CD4-positive, alpha-beta T cell treated with Interferon gamma for 1 hour (primary cell): ENCODE results near the gene XK.

ENCODE experiments used
- DNase-seq: peaks from one replicate; pipeline ENCODE4 v3.0.0-alpha.2; 2020

XK gene

DNA sequence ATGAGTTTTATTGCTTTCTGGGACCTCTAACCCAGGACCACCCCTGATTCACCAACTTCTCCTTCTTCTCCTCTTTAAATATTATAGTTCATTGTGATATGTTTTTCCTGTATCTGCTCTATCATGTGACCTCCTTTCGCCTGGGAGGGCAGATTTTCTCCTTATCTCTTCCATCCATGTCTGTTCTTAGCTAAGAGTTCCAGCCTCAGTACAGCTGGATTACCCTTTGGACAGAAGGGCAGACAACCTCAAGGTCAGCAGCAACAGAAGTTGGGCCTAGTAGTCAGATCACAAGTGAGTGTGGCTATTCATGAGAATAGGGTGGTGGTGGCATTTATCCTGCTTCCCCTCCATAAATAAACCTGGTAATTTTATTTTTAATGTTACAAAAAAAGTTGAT is 5.7 kb upstream of the XK start:
- no peak for DNase-seq

DNA sequence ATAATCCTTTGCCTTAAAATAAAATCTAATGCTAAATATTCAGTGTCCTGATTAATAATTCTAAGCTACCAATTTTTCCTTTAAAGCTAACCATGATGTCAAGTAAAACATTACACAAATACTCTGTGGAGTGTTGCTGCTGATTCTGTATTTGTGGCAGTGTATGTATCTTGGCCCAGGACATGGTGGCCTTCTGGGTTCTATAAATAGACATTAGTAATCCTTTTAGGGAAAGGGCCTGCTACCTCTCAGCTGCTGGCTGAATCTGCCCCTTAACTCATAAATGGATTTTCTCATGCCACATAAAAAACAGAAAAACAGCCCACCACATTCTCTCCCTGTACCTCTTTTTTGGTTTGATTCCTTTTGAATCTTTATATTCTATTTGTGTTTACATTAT is 1.2 kb upstream of the XK start:
- DNase-seq: no peak

DNA sequence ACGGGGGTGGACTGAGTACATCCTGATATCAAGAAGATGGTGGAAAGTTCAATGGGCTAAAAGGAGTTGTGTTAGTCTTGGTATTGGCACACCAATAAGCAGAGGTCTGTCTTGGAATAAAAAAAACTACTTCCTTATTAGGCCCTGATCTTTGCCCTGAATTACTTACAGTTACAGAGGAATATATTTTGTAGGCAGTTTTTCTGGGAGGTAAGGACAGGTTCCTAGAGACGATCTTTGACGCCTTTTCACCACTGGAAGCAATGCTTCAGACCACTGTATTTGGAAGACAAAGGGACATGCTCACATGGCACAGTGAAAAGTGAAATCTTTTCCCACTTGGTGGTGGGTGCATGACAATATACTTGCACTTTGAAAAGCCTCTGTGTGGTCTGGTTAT is 618 bp upstream of the XK start:
- DNase-seq: no peak

DNA sequence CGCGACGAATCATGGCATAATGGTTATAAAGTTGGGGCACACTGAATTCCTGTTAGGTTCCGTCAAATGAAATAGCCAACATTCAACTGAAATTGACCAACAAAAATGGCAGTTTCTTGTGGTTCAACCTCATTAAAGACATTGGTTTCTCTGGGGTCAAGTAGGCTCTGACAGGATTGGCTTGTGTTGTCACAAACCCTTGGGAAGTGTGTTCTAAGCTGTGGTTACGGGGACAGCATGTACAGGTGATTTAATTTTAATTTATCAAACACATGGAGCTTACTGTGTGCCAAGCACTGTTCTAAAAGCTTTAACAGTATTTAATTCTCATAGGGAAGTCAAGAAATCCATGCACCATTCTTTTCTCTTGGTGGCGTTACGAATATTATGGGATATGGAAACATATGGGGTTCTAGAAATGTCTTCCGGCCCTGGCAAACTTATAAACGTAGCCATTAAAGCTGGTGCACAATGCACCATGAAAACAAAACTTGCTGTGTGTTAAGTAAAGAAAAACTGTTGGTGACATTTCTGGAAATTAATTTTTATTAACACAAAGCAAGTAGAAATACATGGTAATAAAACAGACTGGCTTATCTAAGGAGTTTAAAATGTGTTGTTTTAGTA is 891 bp downstream of the XK start:
- no peak for DNase-seq

DNA sequence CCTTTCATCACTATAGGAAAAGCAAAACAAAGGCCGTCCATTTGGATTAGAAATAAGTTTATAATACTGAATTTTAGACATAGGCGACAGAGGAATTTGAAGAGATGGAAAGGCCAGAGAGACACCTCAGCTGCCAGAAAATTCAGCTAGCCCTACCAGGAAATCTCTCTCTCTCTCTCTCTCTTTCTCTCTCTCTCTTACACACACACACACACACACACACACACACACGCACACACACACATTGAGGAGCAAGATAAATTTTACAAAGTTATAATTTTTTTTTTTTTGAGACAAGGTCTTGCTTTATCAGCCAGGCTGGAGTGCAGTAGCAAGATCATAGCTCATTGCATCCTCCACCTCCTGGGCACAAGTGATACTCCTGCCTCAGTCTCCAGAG is 1.4 kb downstream of the XK start:
- no peak for DNase-seq

DNA sequence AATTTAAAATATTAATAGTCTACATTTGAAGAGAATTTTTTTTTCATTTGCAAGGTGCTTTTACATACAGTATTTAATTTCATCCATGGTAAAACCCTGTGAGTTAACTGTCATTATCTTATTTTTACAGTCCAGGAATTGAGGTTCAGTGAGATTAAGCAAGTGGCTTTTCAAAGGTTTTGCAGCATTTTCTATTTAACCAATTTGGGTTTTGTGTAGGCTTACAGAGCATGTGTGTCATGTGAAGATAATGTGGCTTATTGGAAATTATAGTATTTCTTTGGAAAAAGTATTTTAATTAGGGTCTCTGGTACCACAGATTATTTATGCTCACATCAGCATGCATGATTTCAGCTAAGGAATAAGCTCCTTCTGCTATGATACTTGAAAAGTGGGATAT is 4.5 kb downstream of the XK start:
- DNase-seq: no peak

DNA sequence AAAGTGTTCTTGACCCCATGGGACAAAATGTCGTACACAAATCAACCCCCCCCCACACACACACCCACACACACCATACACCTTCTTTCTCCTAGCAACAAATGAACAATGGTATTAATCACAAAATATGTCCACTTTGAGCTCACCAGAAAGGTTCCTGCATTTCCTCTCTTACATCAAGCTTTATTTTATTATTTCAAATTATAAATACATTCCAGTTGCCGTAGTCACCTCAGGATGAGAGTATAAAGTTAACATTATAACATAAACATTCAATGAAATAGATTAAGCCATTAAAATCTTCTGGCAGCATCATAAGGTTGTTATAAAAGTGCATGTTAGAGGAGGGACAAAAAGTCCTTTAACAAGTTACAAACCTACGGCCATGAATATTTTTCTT is 7.3 kb downstream of the XK start:
- no peak for DNase-seq

DNA sequence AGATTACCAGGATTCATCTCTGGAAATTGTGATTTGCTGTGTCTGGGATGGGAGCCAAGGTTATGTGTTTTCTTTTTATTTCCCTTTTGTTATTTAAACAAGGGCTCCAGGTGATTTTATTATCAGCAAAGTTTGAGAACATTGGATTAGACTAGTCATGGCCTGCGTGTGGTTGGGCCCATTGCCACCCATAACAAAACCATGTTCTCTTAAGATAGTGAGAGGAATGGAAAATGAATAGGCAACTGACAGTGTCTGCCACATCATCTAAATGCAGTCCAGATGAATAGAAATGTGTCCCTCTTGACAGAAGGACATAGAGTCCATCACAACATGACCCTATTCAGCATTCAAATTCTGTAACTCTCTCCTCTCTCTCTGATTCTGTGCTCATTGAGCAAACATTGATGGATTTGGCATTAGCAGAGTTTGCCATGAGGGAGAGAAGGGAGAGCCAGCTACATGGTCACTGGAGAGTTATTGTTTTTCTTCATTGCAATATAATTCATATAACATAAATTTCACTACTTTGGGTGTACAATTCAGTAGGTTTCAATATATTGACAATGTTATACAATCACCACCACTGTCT is 11.7 kb downstream of the XK start:
- no peak for DNase-seq

DNA sequence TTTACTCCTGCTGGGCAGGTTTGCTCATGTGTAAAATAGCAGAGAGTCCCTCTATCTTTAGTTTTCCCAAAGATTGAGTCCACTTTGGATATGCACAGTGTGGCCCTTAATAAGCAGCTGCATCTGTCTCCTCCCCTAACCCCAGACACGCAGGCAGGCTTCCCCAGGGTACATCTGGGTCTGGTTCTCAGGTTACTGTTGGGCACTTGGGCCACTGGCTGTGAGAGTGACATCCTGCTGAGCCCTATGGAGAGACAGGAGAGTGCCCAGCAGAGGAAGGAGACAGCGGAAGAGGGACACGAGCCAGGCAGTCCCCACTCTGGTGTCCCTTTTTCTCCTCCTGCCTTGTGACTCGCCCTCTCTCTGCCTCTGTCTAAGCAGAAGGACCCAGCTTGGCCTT is 16.0 kb downstream of the XK start:
- no peak for DNase-seq

DNA sequence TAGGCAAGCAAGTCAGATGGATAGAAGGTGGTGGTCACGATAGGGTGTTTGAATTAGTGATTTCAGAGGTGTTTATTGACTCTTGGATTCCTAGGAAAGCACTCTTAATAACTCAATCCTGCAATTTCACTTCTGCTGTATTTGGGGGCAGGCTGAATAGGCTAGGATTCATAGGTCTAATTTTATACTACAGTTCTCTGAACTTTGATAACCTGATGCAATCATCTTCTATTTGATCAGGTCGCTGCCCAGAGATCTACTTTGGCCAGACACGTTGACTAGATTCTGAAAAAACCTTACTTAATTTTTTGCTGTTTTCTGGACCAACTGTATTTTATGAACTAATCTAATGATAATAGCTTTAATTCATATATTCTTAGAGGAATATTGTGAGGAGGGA is 26.4 kb downstream of the XK start:
- no peak for DNase-seq

DNA sequence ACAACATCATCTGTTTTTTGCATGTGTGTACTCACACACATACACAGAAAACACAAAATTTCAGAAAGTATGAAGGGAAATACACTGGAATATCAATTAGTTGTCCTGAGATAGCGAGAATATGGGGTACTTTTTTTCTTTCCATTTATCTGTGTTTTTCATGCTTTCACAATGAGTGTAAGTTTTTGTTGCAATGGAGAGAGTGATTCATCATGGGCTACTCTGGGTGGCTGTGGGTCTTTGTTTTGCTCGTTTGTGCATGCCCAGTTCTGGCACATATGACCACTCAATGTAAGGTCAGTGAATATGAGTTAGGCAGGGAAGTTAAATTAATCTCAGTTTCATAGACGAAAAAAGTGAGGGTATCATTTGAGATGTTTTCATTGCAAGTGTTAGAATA is 26.9 kb downstream of the XK start:
- DNase-seq: no peak

DNA sequence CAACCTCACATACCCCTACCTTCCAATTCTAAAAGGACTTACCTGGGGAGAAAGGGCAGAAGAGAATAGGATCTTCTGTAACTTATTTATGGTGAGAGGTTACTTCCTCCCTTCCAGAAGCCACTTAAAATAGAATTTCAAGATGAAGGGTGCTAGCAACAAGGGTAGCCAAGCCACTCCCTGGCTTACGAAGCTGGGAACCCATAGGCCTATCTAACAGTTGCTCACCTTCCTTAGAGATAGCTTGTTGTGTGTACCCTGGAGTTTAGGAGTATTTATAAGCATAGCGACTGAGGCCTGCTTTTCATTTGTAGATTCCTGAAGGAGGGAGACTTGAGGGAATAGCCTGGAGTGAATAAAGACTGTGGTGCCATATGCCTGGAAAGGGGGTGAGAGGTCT is 28.9 kb downstream of the XK start:
- DNase-seq: no peak

DNA sequence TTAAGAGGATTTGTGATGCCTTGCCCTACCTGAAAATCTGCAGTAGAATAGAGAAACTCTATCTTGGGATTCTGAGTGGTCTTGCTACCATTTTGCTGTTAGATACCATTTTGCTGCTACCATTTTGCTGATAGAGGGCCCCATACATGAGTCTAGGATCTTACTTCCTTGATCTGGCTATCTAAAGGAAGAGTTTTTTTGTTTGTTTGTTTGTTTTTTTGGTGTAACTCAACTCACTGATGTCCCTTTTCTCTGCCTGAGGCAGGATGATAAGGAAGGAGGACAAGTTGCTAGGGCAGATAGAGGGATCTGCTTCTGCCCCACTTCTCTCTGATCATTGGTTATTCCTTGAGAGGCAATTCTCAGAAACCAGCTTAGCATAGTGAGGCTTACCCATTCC is 31.0 kb downstream of the XK start:
- DNase-seq: no peak

DNA sequence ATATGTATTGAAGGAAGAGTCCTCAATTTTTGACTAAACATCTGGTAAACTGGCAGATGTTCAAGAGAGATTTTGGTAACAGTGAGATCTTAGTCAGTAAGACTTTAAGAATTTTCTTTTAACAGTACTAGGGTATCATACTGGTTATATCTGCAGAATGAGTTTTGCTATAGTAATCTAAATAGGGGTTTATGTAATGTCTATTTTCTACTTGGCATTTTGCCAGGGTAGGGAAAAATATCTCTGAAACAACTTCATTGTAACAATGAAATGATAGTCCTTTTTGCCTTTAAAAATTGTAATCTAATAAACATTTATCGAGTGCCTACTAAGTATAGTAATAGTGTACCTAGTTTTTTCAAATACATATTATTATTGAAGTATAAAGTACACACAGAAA is 32.1 kb downstream of the XK start:
- DNase-seq: no peak

DNA sequence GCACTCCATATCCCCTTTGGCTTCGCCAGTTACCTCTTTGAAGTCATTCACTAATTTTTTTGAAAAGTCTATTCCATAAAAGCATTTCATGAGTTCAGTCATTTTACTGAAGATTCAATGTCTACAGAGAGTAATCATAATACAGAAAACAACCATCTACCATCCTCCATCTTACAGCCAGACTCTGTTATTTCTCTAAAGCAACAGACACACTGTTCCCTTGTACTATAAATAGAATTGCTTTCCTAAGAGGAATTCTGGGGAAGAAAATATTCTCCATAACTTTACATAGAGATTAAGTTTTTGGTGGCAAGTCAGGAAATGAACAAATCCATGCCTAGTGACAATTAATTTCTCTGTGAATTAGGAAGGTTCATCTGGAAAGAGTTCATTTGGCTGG is 37.0 kb downstream of the XK start:
- DNase-seq: no peak

DNA sequence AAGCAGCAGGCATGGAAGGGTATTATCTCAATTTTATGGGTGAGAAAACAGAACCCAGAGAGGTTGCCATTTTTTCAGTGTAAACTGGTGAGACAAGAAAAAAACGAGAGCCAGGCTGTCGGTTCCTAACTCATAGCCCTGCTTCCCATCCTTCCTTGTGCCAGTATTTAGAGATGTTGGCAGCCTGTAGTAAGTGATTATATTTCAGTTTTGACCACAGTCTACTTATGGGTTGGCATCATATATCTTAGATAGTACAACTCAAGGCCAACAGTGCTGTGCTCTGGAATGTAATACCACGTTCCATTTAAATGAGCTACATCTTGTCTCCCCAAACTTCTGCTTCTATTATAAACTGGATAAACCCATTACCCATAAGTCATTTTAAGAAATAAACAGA is 40.8 kb downstream of the XK start:
- DNase-seq: no peak

DNA sequence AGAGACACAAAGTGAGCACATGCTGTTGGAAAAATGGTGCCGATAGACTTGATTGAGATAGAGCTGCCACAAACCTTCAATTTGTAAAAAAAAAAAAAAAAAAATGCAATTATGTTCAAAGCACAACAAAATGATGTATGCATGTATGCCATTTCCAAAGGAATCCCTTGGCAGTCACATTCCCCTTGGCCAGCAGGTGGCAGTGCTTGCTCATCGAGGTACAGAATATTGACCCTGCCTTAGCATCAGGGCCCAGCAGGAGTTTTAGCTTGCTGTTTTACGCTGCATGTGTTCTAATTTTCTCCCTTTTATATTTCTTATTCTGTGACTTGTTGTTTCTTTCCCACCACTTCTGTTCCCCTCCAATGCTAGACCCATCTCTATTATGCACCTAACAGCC is 59.8 kb downstream of the XK start:
- peak; percentile 76 for DNase-seq

DNA sequence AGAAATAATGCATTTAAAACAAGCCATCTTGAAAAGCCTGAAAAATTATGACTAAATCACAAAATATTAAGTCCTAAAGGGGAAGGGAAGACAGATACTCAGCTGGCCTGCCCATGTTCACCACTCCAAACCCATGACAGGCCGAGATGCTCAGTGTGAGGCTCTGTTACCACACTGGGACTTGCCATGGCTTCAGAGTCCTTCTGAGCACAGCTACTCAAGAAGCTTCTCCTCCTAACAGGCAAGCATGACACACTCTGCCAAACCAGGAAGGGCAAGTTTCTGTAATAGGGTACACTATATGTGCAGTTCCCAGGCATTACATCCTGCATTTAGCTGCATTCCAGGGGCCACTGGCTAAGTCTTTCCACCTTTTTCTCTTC is 60.2 kb downstream of the XK start:
- no peak for DNase-seq

DNA sequence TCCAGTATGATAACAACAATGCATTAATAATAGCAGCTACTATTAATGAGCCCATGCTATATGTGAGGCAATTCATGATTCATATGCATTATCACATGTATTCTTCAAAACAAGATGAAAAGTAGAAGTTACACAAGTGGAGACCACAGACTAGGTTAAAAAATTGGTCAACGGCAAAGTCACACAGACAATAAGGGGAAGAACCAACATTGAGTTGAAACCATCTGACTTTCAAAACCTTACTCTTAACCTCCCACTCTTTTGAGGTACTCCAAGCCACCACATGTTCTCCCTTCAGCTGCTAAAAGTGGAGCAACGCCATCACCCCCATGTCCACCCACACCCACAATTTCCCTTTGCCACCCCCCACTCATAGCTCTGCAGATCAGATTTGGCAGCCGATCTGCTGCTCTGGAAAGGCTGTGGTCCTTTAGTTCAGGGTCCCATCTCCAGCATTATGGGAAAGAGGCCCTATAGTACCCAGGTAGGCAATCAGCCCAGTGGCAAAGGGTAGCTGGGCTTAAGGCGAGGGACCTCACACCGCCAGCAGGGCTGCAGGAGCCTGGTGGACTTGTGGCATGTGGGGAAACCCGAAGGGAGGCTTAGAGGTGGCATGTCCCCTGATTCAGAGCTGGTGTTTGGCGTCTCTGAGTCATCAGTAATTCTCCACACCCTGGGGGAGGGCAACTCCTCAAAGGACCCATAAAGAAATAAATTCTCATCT is 60.8 kb downstream of the XK start:
- peak; percentile 57 for DNase-seq

DNA sequence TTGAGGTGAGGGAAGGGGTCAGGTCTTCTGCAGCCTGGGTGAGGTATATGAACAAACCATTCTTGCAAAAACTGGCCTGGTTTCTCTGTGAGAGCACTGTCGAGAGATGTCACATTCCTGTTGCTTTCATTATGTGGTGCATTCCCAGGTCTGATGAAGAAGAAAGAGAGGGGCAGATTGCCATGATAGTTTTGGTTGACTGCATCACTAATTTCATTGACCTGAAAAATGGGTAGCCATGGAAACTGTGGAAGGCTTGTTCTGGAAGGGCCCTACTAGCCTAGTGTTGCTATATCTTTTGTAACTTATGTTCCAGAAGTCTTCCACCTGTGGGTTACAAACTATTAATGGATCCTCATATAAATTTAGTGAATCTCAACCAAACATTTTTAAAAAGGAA is 61.4 kb downstream of the XK start:
- DNase-seq: no peak

DNA sequence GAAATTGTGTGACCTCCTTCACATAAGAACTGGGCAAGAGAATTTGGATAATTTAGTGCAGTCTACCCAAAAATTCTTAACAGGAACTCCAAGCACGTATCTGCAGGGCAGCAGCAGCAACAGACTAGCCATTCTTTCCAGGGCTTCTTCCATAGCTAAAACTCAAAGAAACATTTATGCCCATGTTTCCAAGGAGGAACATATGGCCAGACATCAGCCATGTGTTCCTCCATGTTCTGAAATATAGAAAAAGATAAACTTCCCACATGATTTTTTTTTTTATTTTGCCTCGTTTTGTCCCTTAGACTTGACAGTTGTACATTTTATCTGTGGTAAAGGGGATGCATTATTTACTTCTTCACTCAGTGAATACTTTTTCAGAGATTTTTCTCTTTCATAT is 66.7 kb downstream of the XK start:
- no peak for DNase-seq

DNA sequence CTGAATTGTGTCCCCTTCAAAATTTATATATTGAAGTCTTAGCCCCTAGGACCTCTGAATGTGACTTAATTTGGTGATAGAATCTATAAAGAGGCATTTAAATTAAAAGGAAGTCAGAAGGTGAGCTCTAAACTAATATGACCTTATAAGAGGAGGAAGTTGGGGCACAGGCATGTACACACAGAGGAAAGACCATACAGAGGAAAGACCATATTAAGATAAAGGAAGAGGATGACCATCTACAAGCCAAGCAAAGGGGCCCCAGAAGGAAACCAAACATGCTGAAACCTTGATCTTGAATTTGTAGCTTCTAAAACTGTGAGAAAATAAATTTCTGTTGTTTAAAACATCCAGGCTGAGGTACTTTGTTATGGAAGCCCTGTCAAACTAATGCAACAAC is 67.3 kb downstream of the XK start:
- no peak for DNase-seq

DNA sequence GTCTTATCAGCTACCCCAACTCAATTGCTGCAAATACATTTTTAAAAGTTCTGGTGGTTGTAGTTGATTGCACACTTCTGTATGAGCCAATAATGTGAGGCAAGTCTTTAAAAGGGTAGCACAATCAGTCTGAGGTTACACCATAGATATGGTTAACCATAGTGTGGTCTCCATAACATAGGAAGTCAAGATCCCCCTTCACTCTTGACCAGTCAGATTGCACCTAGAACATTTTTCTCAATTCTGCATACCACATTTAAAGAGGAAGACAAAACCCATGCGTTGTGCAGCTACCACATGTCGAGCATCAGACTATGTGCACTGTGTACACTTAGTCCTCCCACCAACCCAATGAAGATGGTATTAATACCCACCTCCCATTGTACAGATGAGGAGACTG is 67.8 kb downstream of the XK start:
- no peak for DNase-seq

DNA sequence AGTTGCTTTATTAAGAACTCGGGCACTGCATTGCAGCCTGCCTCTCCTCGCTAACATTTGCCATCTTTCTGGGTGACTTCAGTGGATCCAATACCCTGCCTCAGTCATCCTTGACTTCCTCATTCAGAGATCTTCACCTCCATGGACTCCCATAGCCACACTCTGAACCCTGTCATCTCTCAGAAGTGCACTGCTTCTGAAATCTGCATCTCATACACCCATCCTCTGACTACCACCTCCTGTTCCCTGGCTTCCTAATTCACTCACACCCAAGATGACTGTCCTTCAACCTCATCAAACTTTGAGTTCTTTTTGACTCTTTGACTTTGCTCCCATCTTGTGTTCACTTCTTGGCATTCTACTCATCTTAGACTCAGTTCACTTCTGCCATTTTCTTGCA is 68.9 kb downstream of the XK start:
- no peak for DNase-seq

DNA sequence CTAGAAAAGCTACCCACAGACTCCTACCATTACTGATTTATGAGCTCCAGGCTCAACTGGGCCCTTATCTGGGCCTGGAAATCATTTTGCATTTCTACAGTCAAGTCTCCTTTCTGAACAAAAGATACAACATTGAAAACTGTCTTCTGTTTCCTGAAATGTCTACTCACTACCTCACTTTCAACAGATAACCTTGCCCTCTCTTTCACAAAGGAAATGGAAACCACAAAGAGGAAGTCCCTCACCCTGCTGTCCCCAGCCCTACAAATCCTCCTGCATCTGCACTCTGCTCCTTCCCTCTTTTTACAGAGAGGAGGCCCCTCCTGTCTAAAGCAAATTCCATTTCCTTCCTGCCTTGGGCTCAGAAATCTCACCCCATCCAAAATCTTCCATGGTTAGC is 69.4 kb downstream of the XK start:
- DNase-seq: peak; percentile 50
